NCI-H1105 (cell line): ENCODE measurements around the gene PCDHB16.

Experiments used
- DNase-seq: peaks from one replicate; lab custom pipeline; 2025; lab: John Stamatoyannopoulos, UW

Gene PCDHB16

DNA sequence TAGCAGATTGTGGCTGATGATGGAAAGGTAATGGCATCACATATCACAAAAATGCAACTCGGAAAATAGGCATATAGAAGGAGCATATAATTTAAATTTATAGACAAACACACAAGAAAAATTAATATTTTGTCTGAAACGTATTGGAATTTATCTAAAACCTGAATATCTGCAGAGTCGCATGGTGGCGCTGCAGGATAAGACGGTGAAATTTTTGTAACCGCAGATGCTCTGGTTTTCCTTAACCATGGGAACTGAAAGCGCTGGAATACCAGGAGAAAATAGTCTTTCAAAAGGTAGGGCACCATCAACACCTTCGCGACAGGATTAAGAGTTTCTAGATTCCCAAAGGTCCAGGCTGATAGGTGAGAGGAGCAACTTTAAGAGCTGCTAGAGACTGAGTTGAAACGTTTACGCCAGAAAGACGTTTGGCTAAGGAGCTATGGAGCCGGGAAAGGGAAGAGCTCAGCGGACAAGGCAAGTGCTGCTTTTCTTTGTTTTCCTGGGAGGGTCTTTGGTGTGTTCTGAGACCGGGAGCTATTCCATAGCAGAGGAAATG is 52.0 kb downstream of the PCDHB16 start:
- DNase-seq: no peak
